AG04450 (cell line): Measurements from ENCODE around the gene PIGV. TPM values are rescaled to one million over a fixed set of nuclear protein-coding genes. Genes with fewer than 3 reads are reported as not detected.

ENCODE experiments used
- CTCF ChIA-PET: fragments of 300-600, 350-600 bp; formaldehyde crosslinking; extraction: SDS; loops from one replicate; lab custom pipeline; 2022; ENCODE audit warnings: antibody characterized with exemption, inconsistent platforms; lab: Charles Lee
- POLR2A ChIA-PET: fragments of 350-600 bp; formaldehyde crosslinking; extraction: SDS; loops from one replicate; lab custom pipeline; 2021; ENCODE audit warnings: antibody characterized with exemption, inconsistent platforms; lab: Yijun Ruan, JAX
- DNase-seq: peaks from one replicate; pipeline ENCODE4 v3.0.0-alpha.2; 2011; ENCODE audit warnings: low read depth, low spot score
- H3K27ac ChIP-seq: one replicate; pipeline ENCODE4 v1.5.1; 2012; ENCODE audit warnings: low read depth, low read length, control low read depth
- H3K27me3 ChIP-seq: one replicate; pipeline ENCODE4 v1.6.0; 2012; ENCODE audit warnings: low read length; ENCODE audit not compliant: control insufficient read depth, insufficient read depth
- H3K4me3 ChIP-seq: 2 replicates; pipeline ENCODE4 v1.5.1; 2011; ENCODE audit warnings: mild to moderate bottlenecking, low read depth, low read length, control low read depth
- H3K9me3 ChIP-seq: 2 replicates; pipeline ENCODE4 v1.5.1; 2012; ENCODE audit warnings: low read length; ENCODE audit not compliant: control insufficient read depth, insufficient read depth
- CTCF ChIP-seq: IDR thresholded peaks from 2 replicates; pipeline ENCODE4 v1.5.1; 2011; ENCODE audit warnings: low read depth, low read length, control low read depth, inconsistent platforms
- polyA plus RNA-seq: library from polyadenylated mRNA; depleted of rRNA; stranded (reverse); fragments of >200 nt; gene quantifications from 2 replicates; pipeline ENCODE4 v1.2.3, GENCODE V29; 2011

Gene PIGV
- polyA plus RNA-seq, 1 experiment, result 17.8 TPM

GRCh38 chr1:26771285-26771642, 16.5 kb upstream of the PIGV start:
- Histone ChIP-seq H3K27ac (peak overlapping the region; percentile 97), H3K9me3 (no peaks in the 10 kb centered on the region; the same call in 1 of the 2 replicates), H3K4me3 (no peak overlapping the region), H3K27me3 (no peaks in the 10 kb centered on the region)
- CTCF ChIA-PET, result interaction anchor here (1.4 to 1.5 kb wide), 2 partner anchors 18 to 169 kb away, joined by 5 to 10 read pairs; no protein-coding TSS in a partner anchor
- no peak for DNase-seq
- POLR2A ChIA-PET, result interaction anchor here (0.6 to 3.2 kb wide), 7 partner anchors 17 to 169 kb away, joined by 3 to 17 read pairs (median 4); partner anchors contain the start of gene PIGV
- TF ChIP-seq CTCF, result no peak

DNA sequence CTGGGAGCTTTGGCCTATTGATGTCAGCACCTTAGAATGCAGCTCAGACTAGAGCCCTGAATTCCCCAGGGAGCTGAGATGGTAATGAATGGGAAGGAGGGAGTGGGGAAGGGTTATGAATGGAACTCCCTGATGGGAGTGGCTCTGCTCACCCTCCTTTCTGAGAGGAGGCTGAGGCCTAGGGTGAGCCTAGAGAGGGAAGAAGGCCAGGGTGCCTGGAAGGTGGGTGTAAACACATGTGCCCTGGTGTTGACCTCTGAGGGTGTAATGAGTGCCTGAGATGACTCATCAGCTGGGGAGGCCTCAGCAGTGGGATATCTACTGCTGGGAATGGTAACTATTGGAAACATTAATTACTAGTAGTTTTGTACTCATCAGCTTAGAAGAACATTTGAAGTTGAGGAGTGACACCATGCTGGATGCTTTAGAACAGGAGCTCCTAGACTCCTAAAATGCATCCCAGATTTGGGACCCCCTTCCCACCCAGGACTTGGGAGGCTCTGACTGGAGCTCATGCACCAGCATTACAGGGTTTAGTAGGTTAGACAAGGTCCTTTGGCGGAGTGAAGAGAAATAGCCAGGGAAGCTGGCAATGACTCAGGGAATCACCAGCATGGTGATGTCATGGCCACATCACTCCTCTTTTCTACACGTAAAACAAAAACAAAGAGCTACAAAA, 16.0 kb upstream of the PIGV start:
- Histone ChIP-seq H3K4me3 (no peak overlapping the region), H3K27me3 (no peaks in the 10 kb centered on the region), H3K27ac (peak overlapping the region; percentile 97), H3K9me3 (no peaks in the 10 kb centered on the region; the same call in 1 of the 2 replicates)
- POLR2A ChIA-PET, result interaction anchor here (0.6 to 3.2 kb wide), 10 partner anchors 16 to 170 kb away, joined by 3 to 17 read pairs (median 4); partner anchors contain the start of gene PIGV
- no peak for TF ChIP-seq CTCF
- peak; percentile 93 for DNase-seq
- CTCF ChIA-PET, result interaction anchor here (0.5 to 1.5 kb wide), 3 partner anchors 17 to 169 kb away, joined by 5 to 10 read pairs (median 10); no protein-coding TSS in a partner anchor

DNA sequence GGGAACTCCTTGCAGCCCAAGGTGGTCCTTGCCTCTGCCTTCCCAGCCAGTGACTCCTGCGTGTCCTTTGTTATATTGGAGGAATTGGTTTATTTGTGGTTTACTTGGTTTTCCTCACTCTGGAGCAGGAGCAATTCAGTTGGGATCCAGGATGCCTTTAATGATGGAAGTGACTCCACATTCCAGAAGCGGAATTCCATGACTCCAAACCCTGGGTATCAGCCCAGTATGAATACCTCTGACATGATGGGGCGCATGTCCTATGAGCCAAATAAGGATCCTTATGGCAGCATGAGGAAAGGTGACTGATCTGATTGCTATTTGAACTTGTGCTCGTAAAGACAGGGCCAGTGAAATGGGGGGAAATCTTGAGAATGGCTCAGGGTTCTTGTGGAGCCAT, 15.1 kb upstream of the PIGV start:
- peak; percentile 93 for DNase-seq
- no peak for TF ChIP-seq CTCF

DNA sequence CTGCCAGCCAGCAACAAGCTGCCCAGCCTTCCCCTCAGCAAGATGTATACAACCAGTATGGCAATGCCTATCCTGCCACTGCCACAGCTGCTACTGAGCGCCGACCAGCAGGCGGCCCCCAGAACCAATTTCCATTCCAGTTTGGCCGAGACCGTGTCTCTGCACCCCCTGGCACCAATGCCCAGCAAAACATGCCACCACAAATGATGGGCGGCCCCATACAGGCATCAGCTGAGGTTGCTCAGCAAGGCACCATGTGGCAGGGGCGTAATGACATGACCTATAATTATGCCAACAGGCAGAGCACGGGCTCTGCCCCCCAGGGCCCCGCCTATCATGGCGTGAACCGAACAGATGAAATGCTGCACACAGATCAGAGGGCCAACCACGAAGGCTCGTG, 13.3 kb upstream of the PIGV start:
- peak overlapping the region; percentile 52 for H3K27ac ChIP-seq
- POLR2A ChIA-PET, result no interaction called here
- no peaks in the 10 kb centered on the region; the same call in 1 of the 2 replicates for H3K9me3 ChIP-seq
- no peak for DNase-seq
- no peaks in the 10 kb centered on the region for H3K27me3 ChIP-seq
- no peak for TF ChIP-seq CTCF
- H3K4me3 ChIP-seq, result no peak overlapping the region
- CTCF ChIA-PET, result no interaction called here

More for the DNA sequence above, 15.1 kb upstream of the PIGV start:
- H3K9me3 ChIP-seq, result no peaks in the 10 kb centered on the region; the same call in 1 of the 2 replicates
- no peaks in the 10 kb centered on the region for H3K27me3 ChIP-seq
- peak overlapping the region; percentile 97 for H3K27ac ChIP-seq
- no peak overlapping the region for H3K4me3 ChIP-seq
- POLR2A ChIA-PET, result interaction anchor here (0.6 to 3.2 kb wide), 2 partner anchors 15 to 72 kb away, joined by 3 to 17 read pairs; partner anchors contain the start of gene PIGV
- CTCF ChIA-PET, result interaction anchor here (1.4 kb wide), 1 partner anchor 170 kb away, joined by 10 read pairs; no protein-coding TSS in a partner anchor

GRCh38 chr1:26775666-26776065, 12.1 kb upstream of the PIGV start:
- Histone ChIP-seq H3K27ac (peak overlapping the region; percentile 21), H3K9me3 (no peaks in the 10 kb centered on the region; the same call in 1 of the 2 replicates), H3K27me3 (no peaks in the 10 kb centered on the region), H3K4me3 (no peak overlapping the region)
- TF ChIP-seq CTCF, result no peak
- POLR2A ChIA-PET, result no interaction called here
- DNase-seq, result no peak
- CTCF ChIA-PET, result no interaction called here
